Keratinocyte (primary cell): ENCODE results near the gene FAM240B. TPM values are rescaled to one million over a fixed set of nuclear protein-coding genes. Genes with fewer than 3 reads are reported as not detected.

ENCODE experiments used
- DNase-seq: peaks from one replicate; pipeline ENCODE4 v3.0.0-alpha.2; 2011; ENCODE audit warnings: low read depth, missing footprints, low spot score
- FAIRE-seq: peaks from 2 replicates; lab custom pipeline; 2011; peaks lifted over from hg19 to GRCh38; lab: Jason Lieb, UNC
- H2AFZ ChIP-seq: 2 replicates; pipeline ENCODE4 v1.6.0; 2012; ENCODE audit warnings: low read length, control low read depth, inconsistent platforms; ENCODE audit not compliant: control insufficient read depth
- H3K27ac ChIP-seq: 2 replicates; pipeline ENCODE4 v1.5.1; 2011; ENCODE audit warnings: low read length; ENCODE audit not compliant: control insufficient read depth, insufficient read depth
- H3K27me3 ChIP-seq: 3 replicates; pipeline ENCODE4 v1.6.0; 2011; ENCODE audit warnings: low read length; ENCODE audit not compliant: control insufficient read depth, insufficient read depth; ENCODE audit errors: extremely low read depth
- H3K36me3 ChIP-seq, 2 experiments: 2 replicates in 1 of 2; 3 replicates in 1 of 2; pipeline ENCODE4 v1.5.1; 2011; ENCODE audit warnings: low read length in 2 of 2, mild to moderate bottlenecking in 1 of 2; ENCODE audit not compliant: control insufficient read depth in 2 of 2, insufficient read depth in 2 of 2; ENCODE audit errors: extremely low read depth in 1 of 2
- H3K4me1 ChIP-seq: 3 replicates; pipeline ENCODE4 v1.5.1; 2011; ENCODE audit warnings: low read length; ENCODE audit not compliant: control insufficient read depth, insufficient read depth; ENCODE audit errors: extremely low read depth
- H3K4me2 ChIP-seq: 3 replicates; pipeline ENCODE4 v1.6.0; 2011; ENCODE audit warnings: low read depth, low read length; ENCODE audit not compliant: control insufficient read depth, insufficient read depth; ENCODE audit errors: extremely low read depth
- H3K4me3 ChIP-seq, 3 experiments: fragments of 200-600 bp in 1 of 3; sonication (generic) in 1 of 3; 2 replicates in 2 of 3; 3 replicates in 1 of 3; pipeline ENCODE4 v1.5.1; 2011 to 2016; ENCODE audit warnings: low read length in 3 of 3, mild to moderate bottlenecking in 3 of 3, control low read depth in 2 of 3, inconsistent platforms in 1 of 3, low read depth in 1 of 3, mixed read lengths in 1 of 3, mixed run types in 1 of 3, moderate library complexity in 1 of 3; ENCODE audit not compliant: control insufficient read depth in 2 of 3, insufficient read depth in 2 of 3; ENCODE audit errors: extremely low read depth in 1 of 3
- H3K79me2 ChIP-seq: 2 replicates; pipeline ENCODE4 v1.6.0; 2012; ENCODE audit warnings: low read length; ENCODE audit not compliant: control insufficient read depth, insufficient read depth
- H3K9ac ChIP-seq: 3 replicates; pipeline ENCODE4 v1.6.0; 2011; ENCODE audit warnings: low read length; ENCODE audit not compliant: control insufficient read depth, insufficient read depth; ENCODE audit errors: extremely low read depth
- H3K9me1 ChIP-seq: 3 replicates; pipeline ENCODE4 v1.6.0; 2011; ENCODE audit warnings: low read length; ENCODE audit not compliant: control insufficient read depth, insufficient read depth; ENCODE audit errors: extremely low read depth
- H3K9me3 ChIP-seq: 2 replicates; pipeline ENCODE4 v1.5.1; 2012; ENCODE audit warnings: low read depth, low read length; ENCODE audit not compliant: control insufficient read depth
- H4K20me1 ChIP-seq: 3 replicates; pipeline ENCODE4 v1.6.0; 2011; ENCODE audit warnings: low read length; ENCODE audit not compliant: control insufficient read depth, insufficient read depth; ENCODE audit errors: extremely low read depth
- EZH2 ChIP-seq: IDR thresholded peaks from one replicate; pipeline ENCODE4 v1.6.1; 2012; ENCODE audit warnings: inconsistent platforms, mild to moderate bottlenecking, low read length, moderate library complexity
- dilution Hi-C: fragments of 300-500 bp; cut with MboI; formaldehyde crosslinking; loops from one replicate; pipeline ENCODE4 v1.7.0; 2020; ENCODE audit warnings: low sequenced_read_pairs; ENCODE audit not compliant: extremely low pct_ligation_motif_present
- polyA plus RNA-seq, 5 experiments: library from polyadenylated mRNA; depleted of rRNA in 3 of 5; stranded (reverse) in 3 of 5; stranded (forward) in 1 of 5; unstranded in 1 of 5; fragments of >200 nt; gene quantifications; 1 replicate in 1 of 5; 2 replicates in 3 of 5; 3 replicates in 1 of 5; pipeline versions ENCODE4 v1.2.1 to v1.2.3, GENCODE V29; 2011 to 2012; ENCODE audit warnings: missing spikeins in 2 of 5, low read depth in 1 of 5, low replicate concordance in 1 of 5
- TF ChIP-seq, protein P1 (sequence below), 3 experiments: IDR thresholded peaks in 1 of 3; conservative IDR thresholded peaks in 1 of 3; optimal IDR thresholded peaks in 1 of 3; 2 replicates in 2 of 3; 3 replicates in 1 of 3; pipeline versions ENCODE3 to v1.5.1; 2011; ENCODE audit warnings: low read length in 3 of 3, mild to moderate bottlenecking in 3 of 3, moderate library complexity in 2 of 3, control low read depth in 1 of 3, inconsistent platforms in 1 of 3; ENCODE audit not compliant: insufficient read depth in 2 of 3; ENCODE audit errors: extremely low read depth in 1 of 3

Gene FAM240B
- polyA plus RNA-seq, 1 donor (not counting 4 experiments of a cell fraction or from before 2014, with no cell fraction given) = not detected

DNA sequence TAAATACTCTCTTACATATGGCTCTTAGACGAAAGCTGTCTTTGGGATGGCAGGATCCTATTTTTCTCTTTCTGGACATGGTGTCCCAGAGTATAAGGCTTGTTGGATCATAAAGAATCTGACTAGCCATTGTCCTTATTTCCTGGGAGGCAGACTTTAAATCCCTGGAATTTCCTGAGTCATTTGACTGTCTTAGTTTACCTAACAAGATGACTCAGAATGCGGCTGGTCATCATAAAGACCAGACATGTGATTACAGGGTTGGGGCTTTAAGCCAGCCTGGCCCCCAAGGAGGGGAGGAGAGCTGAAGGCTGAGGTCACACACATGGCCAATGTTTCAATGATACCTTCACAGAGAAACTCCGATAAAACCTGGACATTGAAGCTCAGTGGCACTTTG, 37.2 kb downstream of the FAM240B start:
- no peak overlapping the region for H2AFZ ChIP-seq
- no peak overlapping the region for H3K9ac ChIP-seq
- H4K20me1 ChIP-seq = no peaks in the 10 kb centered on the region
- H3K9me1 ChIP-seq = no peaks in the 10 kb centered on the region
- dilution Hi-C loops = no loop called here
- DNase-seq = peak; percentile 76
- H3K9me3 ChIP-seq = no peaks in the 10 kb centered on the region
- no peaks in the 10 kb centered on the region for H3K27me3 ChIP-seq
- H3K79me2 ChIP-seq = no peaks in the 10 kb centered on the region
- peaks cover 24% of the 10 kb centered on the region for H3K4me1 ChIP-seq
- FAIRE-seq = peak; percentile 93
- peak overlapping the region; percentile 56 for H3K27ac ChIP-seq
- H3K4me2 ChIP-seq = peak overlapping the region; percentile 54
- no peak for TF ChIP-seq EZH2
- TF ChIP-seq, protein P1, sequence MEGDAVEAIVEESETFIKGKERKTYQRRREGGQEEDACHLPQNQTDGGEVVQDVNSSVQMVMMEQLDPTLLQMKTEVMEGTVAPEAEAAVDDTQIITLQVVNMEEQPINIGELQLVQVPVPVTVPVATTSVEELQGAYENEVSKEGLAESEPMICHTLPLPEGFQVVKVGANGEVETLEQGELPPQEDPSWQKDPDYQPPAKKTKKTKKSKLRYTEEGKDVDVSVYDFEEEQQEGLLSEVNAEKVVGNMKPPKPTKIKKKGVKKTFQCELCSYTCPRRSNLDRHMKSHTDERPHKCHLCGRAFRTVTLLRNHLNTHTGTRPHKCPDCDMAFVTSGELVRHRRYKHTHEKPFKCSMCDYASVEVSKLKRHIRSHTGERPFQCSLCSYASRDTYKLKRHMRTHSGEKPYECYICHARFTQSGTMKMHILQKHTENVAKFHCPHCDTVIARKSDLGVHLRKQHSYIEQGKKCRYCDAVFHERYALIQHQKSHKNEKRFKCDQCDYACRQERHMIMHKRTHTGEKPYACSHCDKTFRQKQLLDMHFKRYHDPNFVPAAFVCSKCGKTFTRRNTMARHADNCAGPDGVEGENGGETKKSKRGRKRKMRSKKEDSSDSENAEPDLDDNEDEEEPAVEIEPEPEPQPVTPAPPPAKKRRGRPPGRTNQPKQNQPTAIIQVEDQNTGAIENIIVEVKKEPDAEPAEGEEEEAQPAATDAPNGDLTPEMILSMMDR (optimal IDR thresholded peaks at IDR 0.05 in 1 of 3, IDR thresholded peaks at IDR 0.05 in 1 of 3, conservative IDR thresholded peaks at IDR 0.05 in 1 of 3; ENCODE audit: extremely low read depth in 1 of 3, insufficient read depth in 2 of 3, low read length in 3 of 3) = no peak
- H3K4me3 ChIP-seq = peak overlapping the region in 1 of 3 experiments; percentile 36
- H3K36me3 ChIP-seq = no peaks in the 10 kb centered on the region

DNA sequence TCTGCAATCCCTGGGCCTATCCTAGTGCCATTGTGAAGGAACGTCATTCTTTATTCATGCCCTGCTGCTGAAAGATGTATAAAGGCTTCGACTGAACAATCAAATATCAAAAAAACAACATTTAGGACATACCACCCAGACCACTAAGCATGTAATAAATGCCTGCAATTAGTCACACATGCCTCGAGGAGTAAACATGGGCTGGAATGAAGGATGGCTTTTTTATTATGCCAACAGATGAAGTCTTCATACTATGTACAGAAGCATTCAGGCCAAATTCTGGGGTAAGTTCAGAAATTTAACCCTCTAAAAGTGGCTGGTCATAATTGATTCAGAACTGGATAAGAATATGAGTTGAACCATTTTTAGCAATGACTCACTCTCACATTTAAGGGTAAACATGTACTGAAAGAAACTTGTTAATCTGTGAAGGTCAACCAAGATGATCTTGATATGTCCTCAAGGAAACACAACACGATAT, 38.1 kb downstream of the FAM240B start:
- no peaks in the 10 kb centered on the region for H3K9me1 ChIP-seq
- DNase-seq (peak; percentile 84), FAIRE-seq (peak; percentile 91)
- no peaks in the 10 kb centered on the region for H3K27me3 ChIP-seq
- H3K4me1 ChIP-seq = peaks cover 24% of the 10 kb centered on the region
- TF ChIP-seq EZH2 = no peak
- TF ChIP-seq, protein P1 (optimal IDR thresholded peaks at IDR 0.05 in 1 of 3, IDR thresholded peaks at IDR 0.05 in 1 of 3, conservative IDR thresholded peaks at IDR 0.05 in 1 of 3; ENCODE audit: extremely low read depth in 1 of 3, insufficient read depth in 2 of 3, low read length in 3 of 3) = no peak
- no peak overlapping the region for H3K9ac ChIP-seq
- H4K20me1 ChIP-seq = no peaks in the 10 kb centered on the region
- H3K4me2 ChIP-seq = peak overlapping the region; percentile 54
- H3K27ac ChIP-seq = peak overlapping the region; percentile 56
- dilution Hi-C loops = no loop called here
- no peak overlapping the region for H2AFZ ChIP-seq
- H3K36me3 ChIP-seq = no peaks in the 10 kb centered on the region
- H3K4me3 ChIP-seq = no peak overlapping the region
- no peaks in the 10 kb centered on the region for H3K79me2 ChIP-seq
- no peaks in the 10 kb centered on the region for H3K9me3 ChIP-seq
